Measurements from ENCODE around the gene CAVIN2.

The CAVIN2 gene

GRCh38 chr2:191811807-191812602 lies 34.9 kb downstream of the CAVIN2 start (continued):
- TF ChIP-seq KLF1 (tag by site-specific recombination; IDR thresholded peaks at IDR 0.05) (no peak), ZBTB48 (tag by site-specific recombination; IDR thresholded peaks at IDR 0.05) (no peak), CTCF (tag by site-specific recombination; IDR thresholded peaks at IDR 0.05) (peak; percentile 57; the same call in 1 of the 2 replicates), ZNF626 (tag by site-specific recombination; IDR thresholded peaks at IDR 0.05) (no peak), PRDM4 (tag by site-specific recombination; IDR thresholded peaks at IDR 0.05) (0 out of 2 replicates have a peak, but pooled peaks have one; percentile 46), ZNF654 (tag by site-specific recombination; IDR thresholded peaks at IDR 0.05; ENCODE audit: low read depth) (peak; percentile 89), ZNF2 (tag by site-specific recombination; IDR thresholded peaks at IDR 0.05) (0 out of 2 replicates have a peak, but pooled peaks have one; percentile 23), ZNF548 (tag by site-specific recombination; IDR thresholded peaks at IDR 0.05) (no peak), GLIS1 (tag by site-specific recombination; IDR thresholded peaks at IDR 0.05) (no peak)

- Histone ChIP-seq H3K4me1 (ENCODE audit: control insufficient read depth, insufficient read depth, low read length) (no peaks in the 10 kb centered on the region), H3K4me3 (ENCODE audit: low read depth, low read length) (no peak overlapping the region), H3K27ac (ENCODE audit: extremely low read depth, low read depth, low read length) (no peak overlapping the region), H3K36me3 (ENCODE audit: control insufficient read depth in 2 of 2, insufficient read depth in 1 of 2, low read length in 2 of 2) (no peaks in the 10 kb centered on the region), H3K9me3 (ENCODE audit: control insufficient read depth, insufficient read depth, low read depth, low read length) (no peaks in the 10 kb centered on the region)
- ChIA-PET POLR2A (no interaction called here), CTCF (interaction anchor here (0.6 to 1.8 kb wide), 6 partner anchors 11 to 773 kb away, joined by 3 to 13 read pairs (median 4); no protein-coding TSS in a partner anchor)
- TF ChIP-seq ZNF555 (tag by site-specific recombination; conservative IDR thresholded peaks at IDR 0.05) (no peak), ZNF18 (tag by site-specific recombination; IDR thresholded peaks at IDR 0.05) (no peak), ZNF16 (tag by site-specific recombination; IDR thresholded peaks at IDR 0.05; ENCODE audit: low read depth) (no peak), ZNF10 (tag by site-specific recombination; IDR thresholded peaks at IDR 0.05) (no peak), TCF7L2 (IDR thresholded peaks at IDR 0.05; ENCODE audit: borderline replicate concordance, low read depth, low read length) (no peak), SCRT1 (tag by site-specific recombination; IDR thresholded peaks at IDR 0.05; ENCODE audit: borderline replicate concordance) (no peak), KLF7 (tag by site-specific recombination; IDR thresholded peaks at IDR 0.05; ENCODE audit: borderline replicate concordance) (no peak), ZFP3 (tag by site-specific recombination; IDR thresholded peaks at IDR 0.05; ENCODE audit: low read depth) (no peak), ZNF155 (tag by site-specific recombination; IDR thresholded peaks at IDR 0.05) (no peak)
These were observed 40.5 kb downstream of the CAVIN2 start for GRCh38 chr2:191806396-191806795.

All from HEK293 (cell line).